GM21786 (cell line): Measurements from ENCODE around the gene CARD10.

ENCODE experiments used
- ATAC-seq: cut with Tn5 transposase; IDR thresholded peaks from one replicate; pipeline ENCODE4 v1.9.1; 2021; ENCODE audit not compliant: unreplicated experiment

Gene CARD10

GRCh38 chr22:37488337-37489135, 30.7 kb downstream of the CARD10 start:
- no peak for ATAC-seq

- ATAC-seq, result no peak
These were observed 31.6 kb downstream of the CARD10 start for GRCh38 chr22:37487571-37487970.

DNA sequence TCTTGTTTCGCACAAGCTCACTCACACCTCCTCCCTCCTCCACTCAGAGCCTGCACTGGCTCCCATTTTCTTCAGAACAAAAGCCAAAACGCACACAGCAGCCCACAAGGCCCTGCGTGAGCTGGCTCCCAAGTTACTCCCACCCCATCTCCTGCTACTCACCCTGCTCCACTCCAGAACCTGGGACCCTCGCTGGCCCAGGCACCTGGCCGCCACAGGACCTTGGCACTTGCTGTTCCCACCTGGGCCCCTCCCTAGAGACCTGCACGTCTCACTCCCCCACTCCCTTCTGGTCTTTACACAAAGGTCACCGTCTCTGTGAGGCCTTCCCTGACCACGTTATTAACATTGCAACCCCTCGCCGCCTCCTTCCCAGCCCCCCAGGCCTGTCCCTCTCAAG, 32.1 kb downstream of the CARD10 start:
- ATAC-seq, result no peak

GRCh38 chr22:37486224-37486845, 32.9 kb downstream of the CARD10 start, which contains the start of gene MFNG:
MFNG (minus strand) TSS chr22:37486384; CDS start chr22:37486177, 207 bp downstream.
- peak; percentile 63 for ATAC-seq

GRCh38 chr22:37485395-37486223, 33.6 kb downstream of the CARD10 start:
- ATAC-seq, result no peak

DNA sequence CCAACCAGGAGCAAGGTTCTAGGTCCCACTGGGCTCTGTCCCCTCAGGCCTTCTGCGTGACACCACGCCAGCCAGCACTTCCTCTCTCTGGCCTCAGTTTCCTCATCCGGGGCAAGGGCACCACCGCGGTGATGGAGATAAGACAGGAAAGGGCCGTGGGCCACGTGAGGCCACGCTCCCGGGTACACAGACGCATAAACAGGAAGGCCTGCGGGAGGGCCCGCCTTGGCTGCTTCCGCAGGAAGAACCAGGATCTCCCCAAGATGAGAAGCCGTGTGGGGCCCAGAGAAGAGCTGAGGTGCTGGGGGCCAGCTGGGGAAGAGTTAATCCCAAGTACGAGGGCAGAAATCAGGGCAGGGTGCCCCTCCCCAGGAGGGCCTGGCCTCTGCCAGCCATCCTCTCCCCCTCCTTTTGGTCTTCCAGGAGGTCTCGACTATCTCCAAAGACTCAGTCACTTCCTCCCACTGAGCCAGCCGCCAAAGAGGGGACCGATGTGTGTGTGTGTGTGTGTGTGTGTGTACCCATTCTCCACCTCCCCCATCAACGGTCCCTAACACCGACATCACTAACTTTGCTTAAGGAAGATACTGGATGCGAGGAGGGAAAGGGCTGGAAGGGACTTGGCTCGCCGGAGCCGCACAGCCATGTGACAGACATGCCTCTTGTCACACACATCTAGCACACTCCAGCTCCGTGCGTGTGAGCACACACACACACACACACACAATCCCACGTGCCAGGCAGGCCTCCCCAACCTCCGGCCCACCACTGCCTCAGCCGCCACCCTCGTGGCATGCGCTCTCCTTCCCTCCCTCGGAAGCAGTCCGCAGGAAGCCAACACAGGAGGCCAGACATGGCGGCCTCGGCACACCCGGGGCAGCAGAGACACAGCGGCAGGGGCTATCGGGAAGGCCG, 34.5 kb downstream of the CARD10 start:
- ATAC-seq, result no peak

GRCh38 chr22:37483050-37483449, 36.2 kb downstream of the CARD10 start:
- no peak for ATAC-seq

- ATAC-seq, result no peak
These were observed 37.0 kb downstream of the CARD10 start for GRCh38 chr22:37482244-37482643.

GRCh38 chr22:37481347-37481907, 37.8 kb downstream of the CARD10 start:
- no peak for ATAC-seq

GRCh38 chr22:37480387-37481346, 38.5 kb downstream of the CARD10 start:
- no peak for ATAC-seq

GRCh38 chr22:37479196-37479595, 40.0 kb downstream of the CARD10 start:
- ATAC-seq, result no peak

GRCh38 chr22:37476389-37477329, 42.6 kb downstream of the CARD10 start:
- ATAC-seq, result no peak

GRCh38 chr22:37474447-37475090, 44.6 kb downstream of the CARD10 start:
- ATAC-seq, result no peak

GRCh38 chr22:37473437-37473946, 45.7 kb downstream of the CARD10 start:
- ATAC-seq, result no peak

- ATAC-seq, result no peak
These were observed 46.7 kb downstream of the CARD10 start for GRCh38 chr22:37472418-37473006.

DNA sequence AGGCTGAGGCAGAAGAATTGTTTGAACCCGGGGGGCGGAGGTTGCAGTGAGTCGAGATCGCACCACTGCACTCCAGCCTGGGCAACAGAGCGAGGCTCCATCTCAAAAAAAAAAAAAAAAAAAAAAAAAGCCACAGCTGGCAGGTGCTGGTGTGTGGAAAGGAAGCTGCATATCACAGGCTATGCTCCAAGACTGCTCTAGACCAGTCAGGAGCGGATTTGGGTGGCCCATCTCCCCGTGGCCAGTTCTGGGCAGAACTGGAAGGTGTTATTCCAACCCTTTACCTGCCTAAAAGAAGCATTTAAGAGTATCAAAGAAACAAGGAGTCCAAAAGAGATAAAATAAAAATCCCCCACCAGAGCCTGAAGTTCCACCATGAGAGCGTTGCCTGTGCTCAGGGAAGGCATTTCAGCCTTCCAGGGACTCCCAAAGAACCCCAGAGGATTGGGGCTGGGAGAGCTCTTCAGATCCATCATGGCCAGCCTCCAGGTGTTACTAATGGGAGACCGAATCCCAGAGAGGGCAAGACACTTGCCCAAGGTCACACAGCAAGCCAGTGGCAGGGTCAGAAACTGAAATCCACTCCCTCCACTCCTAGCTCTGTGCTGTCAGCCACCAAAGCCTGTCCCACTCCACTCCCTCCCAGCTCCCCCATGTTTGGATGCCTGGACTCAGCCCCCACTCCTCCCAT, 47.3 kb downstream of the CARD10 start:
- ATAC-seq, result no peak
